H54 (cell line): ENCODE results near the gene KLK10.

Experiments
- DNase-seq: peaks from one replicate; pipeline ENCODE4 v3.0.0; 2011; ENCODE audit warnings: low spot score, mixed read lengths; ENCODE audit not compliant: insufficient read length
- FAIRE-seq: peaks from 3 replicates; lab custom pipeline; 2011; peaks lifted over from hg19 to GRCh38; lab: Jason Lieb, UNC
- POLR2A ChIP-seq: IDR thresholded peaks from 2 replicates; pipeline ENCODE4 v1.6.1; 2011; ENCODE audit warnings: low read depth, mild to moderate bottlenecking, low read length

Gene KLK10

DNA sequence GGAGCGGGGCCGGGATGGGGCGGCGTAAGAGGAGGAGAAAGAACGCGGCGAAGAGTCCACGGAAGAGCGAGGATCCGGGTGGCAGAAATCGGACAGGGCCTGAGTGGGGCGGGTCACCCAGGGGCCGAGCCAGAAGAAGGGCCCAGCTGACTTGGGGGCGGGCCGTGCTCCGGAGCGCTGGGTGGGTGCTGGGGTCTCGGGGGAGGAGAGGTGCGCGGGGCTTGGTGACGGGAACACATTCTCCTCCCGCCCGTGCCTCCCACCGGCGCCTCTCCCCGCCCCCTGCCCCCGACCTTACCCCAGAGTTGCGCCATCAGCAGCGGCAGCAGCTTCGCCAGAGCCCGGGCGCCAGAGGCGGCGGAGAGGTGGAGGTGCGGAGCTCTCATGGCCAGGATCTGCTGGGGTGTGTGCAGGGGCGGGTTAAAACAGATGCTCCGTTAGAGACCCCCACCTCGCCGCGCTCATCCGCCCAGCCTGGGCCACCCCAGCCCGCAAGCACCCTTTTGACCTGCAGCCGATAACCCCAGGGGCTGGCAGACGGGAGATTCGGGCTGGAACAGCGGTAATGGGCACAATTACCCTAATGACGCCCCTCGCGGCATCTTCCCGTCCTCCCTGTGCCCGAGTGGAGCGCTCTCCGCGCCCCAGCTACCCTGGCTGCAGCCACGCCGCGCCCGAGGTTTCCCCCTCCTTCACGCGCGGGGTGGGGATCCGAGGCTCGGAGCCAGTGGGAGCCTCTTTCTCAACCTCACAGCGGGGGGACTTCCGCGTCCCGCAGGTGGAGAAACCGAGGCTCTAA is 565 bp downstream of the KLK10 start:
- FAIRE-seq (no peak), DNase-seq (no peak)
- TF ChIP-seq POLR2A, result no peak

DNA sequence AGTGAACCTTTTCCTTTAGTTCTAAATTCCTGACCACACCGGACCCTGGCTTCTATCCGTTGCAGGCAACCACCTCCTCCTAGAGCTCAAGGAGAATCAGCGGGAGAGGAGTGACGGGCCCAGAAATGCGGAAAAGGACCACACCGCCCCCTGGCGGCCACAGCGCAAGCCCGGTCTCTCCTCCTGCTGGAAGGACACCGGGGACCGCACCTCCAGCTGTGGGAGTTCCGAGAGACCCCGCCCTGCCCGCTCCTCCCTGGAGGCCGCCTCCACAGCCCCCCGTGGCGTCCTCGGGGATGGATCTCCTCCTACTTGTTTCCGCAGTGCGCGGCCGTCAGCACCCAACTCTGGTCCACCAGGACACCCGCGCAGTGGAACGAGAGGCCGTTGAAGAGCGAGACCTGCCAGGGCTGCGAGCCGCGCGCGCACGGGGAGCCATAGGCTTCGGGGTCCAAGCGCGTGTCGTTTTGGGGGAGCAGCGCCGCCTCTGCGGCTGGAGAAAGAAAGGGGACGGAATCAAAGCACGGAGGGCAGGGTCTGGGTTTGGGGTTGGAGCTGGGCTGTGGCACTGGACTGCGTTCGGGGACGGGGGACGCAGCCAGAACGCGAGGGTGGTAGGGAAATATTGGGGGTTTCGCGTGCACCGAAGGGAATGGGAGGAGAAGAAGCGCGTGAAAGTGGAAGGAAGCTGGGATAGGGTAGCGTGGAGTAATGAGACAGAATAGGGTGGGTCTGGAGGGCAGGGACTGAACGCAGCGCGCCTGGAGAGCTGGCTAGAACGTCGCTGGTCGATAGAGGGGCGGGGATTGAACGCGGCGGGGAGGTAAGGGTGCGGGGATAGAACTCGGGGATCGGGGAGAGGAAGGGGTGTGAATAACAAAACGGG is 2.5 kb downstream of the KLK10 start:
- TF ChIP-seq POLR2A, result no peak
- DNase-seq (no peak), FAIRE-seq (no peak)

DNA sequence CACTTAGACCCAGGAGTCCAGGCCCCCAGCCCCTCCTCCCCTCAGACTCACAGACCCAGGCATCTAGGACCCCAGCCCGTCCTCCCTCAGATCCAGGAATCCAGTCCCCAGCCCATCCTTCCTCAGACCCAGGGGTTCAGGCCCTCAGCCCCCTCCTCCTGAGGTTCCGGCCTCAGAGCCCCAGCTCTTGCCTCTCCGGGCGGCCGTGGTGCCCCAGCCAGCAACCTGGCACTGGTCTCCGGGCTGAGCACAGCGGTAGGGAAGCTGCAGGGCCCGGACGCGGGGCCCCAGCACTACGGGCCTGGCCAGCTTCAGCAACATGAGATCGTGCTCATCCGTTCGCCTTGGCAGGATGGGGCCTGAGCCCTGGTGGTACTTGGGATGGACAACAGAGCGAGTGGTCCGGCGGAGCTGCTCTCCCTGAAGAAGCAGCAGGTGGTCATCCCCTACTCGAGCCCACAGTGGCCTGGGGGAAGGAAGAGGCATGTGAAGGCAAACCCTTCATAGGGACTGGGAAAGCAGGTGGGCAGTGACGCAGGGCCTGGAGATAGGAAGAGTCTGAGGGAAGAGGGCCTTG is 3.7 kb downstream of the KLK10 start:
- TF ChIP-seq POLR2A, result no peak
- DNase-seq (no peak), FAIRE-seq (no peak)

DNA sequence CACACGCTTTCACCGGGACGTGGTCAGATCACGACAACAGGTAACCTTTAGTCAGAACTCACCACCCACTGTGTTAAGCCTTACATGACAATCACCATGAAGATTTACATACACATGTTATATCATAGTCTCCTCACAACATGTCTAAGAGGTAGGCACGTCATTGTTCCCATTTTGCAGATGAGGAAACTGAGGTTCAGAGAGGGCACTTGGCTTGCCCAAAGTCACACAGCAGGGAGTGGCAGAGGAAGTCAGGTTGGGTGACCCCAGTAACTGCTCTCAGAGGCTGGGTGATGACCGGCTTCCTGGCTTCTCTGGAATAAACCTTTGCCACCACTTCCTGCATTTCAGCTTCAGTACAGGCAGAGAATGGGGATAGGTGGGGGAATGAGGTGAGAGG is 5.3 kb downstream of the KLK10 start:
- no peak for DNase-seq
- no peak for FAIRE-seq
- TF ChIP-seq POLR2A, result no peak

DNA sequence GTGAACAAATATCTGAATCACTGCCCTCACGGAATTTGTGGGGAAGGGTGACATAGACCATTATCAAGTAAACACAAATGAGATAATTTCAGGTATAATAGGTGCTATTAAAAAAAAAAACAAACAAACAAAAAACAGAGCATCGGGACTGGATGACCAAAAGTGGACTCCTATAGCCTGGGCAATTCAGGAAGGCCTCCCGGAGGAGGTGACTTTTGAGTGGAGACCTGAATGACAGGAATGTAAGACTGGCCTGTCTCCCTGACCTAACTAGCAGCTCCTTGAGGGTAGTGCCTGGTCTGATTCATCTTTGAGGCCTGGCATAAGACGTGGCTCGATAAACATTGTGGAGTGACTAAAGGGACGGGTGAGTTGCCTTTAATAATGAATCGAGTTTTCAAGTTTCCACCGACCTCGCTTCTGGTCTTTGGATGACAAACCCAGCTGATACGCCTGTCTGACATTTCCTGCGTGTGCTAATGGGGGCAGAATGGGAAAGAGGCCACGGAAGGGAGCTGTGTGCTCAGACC is 6.8 kb downstream of the KLK10 start:
- TF ChIP-seq POLR2A, result no peak
- no peak for DNase-seq
- FAIRE-seq, result no peak

DNA sequence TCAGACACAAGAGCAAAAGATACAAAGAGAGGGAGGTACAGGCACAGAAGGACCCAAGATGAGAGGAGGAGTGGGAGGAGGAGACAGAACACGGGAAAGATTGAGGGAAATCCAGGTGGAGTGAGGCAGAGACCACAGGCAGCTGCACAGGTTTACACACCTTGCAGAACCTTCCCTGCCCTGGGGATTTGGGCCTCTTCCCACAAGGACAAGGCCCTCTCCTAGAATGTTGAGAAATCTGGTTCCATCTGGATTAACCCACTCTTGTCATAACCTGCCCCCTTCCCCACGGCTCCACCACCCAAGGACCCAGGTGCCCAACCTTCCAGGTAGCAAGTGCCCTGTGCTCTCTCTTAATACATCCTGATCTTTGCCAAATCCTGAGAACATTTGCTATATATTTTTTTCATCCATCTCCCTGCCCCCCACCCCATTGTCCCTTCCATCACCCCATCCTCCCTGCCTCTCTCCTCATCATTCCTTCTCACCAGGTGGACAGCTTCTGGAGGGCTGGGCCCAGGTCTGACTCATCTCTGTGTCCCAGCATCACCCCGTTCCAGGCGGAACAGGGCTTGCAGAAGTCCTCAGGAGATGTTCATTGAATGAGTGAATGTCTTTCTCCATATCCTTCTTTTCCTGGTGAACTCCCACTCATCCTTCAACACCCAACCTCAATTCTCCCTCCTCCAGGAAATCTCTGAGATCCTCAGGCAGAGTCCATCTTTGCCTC is 9.3 kb downstream of the KLK10 start:
- TF ChIP-seq POLR2A, result no peak
- no peak for DNase-seq
- FAIRE-seq, result no peak

DNA sequence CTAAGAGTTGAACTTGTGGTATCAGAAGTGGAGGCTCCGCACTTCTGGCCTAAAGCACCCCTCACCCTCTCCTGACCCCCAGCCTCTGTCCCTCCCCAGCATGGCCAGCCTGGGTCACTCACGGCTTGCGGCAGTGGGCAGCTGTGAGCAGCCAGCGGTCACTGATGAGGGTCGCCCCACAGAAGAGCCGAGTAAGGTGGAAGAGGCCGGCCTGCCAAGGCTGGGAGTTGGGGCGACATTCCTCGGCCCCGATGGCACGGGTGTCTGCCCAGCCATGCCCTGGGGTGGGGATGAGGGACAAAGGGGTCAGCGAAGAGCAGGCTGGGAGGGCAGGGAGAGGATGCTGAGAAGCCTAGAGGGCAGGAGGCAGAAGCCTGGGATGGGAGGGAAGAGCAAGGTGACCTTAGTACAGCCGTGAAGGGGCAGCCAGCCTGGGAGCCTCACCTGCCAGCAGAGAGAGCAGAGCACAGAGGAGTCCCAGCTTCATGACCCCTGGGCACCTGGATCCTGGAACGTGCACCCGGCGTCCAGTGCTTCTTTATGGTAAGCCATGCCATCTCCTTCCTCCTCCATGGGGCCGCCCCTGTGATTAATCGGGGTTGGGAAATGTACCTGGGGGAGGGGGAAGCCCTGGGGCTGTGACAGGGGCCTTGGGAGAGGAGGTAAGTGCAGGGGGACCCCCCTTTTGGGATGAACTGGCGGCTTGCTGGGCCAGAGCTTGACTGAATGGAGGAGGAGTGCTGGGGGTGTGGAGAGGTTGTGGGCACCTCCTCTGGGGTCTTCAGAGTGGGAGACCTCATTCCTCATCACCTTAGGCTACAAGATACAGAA is 10.2 kb downstream of the KLK10 start:
- FAIRE-seq, result no peak
- TF ChIP-seq POLR2A, result no peak
- no peak for DNase-seq

DNA sequence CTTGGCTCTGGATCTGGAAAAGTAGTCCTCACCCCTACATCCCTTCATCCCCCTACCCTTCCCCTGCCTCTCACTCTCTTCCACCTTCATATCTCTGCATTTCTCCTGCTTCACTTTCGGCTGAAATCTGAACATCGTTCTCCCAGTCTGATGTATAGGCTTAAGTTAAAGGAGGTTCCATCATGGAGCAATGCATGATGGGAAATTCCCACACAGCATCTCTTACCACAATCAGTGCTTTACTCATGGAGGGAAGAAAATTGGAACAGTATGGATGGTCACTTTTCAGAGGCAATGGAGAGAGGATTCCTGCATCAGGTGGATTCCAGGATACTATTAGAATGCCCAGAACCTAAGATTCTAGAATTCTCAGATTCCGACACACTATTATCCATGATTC is 12.0 kb downstream of the KLK10 start:
- DNase-seq (no peak), FAIRE-seq (no peak)
- no peak for TF ChIP-seq POLR2A

DNA sequence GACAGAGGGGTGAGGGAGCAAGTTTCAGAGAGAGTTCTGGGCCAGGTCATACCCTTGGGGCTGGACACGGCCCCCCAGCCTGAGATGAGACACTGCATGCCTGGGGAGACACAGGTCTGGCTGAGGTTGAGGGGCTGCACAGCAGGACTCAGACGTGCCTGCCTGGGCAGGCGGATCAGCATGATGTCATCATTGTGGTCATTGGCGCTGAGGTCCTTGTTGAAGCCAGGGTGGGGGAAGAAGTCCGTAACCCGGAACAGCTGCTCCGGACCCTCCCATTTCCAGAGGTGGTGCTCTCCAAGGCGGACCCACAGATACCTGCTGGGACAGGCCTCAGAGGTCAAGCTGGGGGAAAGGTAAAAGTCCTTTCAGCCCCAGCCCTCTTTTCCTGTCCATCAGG is 13.1 kb downstream of the KLK10 start:
- no peak for FAIRE-seq
- DNase-seq, result no peak

DNA sequence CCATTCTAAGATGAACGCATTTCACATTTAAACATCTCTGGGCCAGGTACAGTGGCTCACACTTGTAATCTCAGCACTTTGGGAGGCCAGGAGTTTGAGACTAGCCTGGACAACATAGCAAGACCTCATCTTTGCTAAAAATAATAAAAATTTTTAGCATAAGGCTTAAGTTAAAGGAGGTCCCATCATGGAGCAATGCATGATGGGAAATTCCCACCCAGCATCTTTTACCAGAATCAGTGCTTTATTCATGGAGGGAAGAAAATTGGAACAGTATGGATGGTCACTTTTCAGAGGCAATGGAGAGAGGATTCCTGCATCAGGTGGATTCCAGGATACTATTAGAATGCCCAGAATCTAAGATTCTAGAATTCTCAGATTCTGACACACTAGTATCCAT is 14.3 kb downstream of the KLK10 start:
- no peak for TF ChIP-seq POLR2A
- DNase-seq (no peak), FAIRE-seq (no peak)

More for the DNA sequence above, 13.1 kb downstream of the KLK10 start:
- TF ChIP-seq POLR2A, result no peak

DNA sequence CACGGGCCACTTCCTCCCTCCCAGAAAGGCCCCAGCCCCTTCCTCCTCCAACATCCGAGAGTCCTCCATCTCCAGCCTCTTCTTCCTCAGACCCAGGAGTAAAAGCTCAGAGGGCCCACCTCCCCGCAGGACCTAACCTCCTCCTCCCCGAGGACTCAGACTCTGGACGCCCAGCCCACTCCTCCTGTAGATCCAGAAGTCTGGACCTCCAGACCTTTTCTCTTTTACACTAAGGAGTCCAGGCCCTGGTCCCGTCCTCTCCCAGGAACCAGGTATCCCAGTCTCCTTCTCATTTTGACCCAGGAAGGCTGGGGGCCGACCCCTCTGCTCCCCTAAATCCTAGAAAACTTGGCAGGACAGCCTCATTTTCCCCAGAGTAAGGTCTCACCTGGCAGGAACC is 16.2 kb downstream of the KLK10 start:
- FAIRE-seq, result no peak
- no peak for DNase-seq
- TF ChIP-seq POLR2A, result no peak

DNA sequence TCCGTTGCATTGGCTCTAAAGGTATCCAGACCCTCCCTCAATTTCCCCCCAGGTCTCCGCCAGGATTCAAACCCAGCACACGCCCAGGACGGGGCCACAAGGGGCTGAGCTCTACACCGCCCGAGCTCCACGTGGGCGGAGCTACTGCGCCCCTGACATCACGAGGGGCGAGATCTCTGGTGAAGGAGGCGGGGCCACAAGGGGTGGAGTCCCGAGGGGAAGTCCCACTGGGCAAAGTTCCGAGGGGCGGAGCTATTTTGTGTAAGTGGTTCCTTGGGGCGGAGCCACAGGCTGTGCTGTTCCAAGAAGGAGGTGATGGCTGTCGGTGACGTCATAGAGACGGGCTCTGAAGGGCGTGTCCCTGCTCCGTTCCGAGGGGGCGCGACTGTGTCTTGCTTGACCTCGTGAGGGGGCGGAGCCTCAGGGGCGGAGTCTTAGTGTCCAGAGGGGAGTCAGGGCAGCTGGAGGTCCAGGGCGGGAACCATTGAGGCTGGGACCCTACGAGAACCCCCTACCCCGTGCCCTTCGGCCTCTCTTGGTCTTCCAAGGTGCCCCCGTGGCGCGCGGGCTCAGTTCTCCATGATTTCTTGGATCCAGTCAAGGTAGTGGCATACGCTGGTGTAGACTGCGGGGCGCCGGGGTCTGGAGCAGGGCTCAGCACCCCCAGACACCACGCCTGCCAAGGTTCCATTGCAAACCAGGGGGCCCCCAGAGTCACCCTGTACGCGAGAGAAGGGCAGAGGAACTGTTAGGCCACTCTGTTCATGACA is 16.8 kb downstream of the KLK10 start:
- TF ChIP-seq POLR2A, result no peak
- no peak for DNase-seq
- no peak for FAIRE-seq
